ENCODE results near the gene MAD2L2.

The MAD2L2 gene

GRCh38 chr1:11704691-11705475 is 23.9 kb upstream of the MAD2L2 start:
- no peak for DNase-seq

GRCh38 chr1:11704194-11704529 is 23.2 kb upstream of the MAD2L2 start:
- no peak for DNase-seq

- DNase-seq: no peak
These were observed 22.6 kb upstream of the MAD2L2 start for GRCh38 chr1:11703357-11704193.

- DNase-seq: no peak
These were observed 21.2 kb upstream of the MAD2L2 start for GRCh38 chr1:11701981-11702803.

- DNase-seq: no peak
These were observed 20.6 kb upstream of the MAD2L2 start for GRCh38 chr1:11701551-11701961.

- no peak for DNase-seq
These were observed 19.9 kb upstream of the MAD2L2 start for GRCh38 chr1:11700601-11701467.

GRCh38 chr1:11697893-11698210 is 16.9 kb upstream of the MAD2L2 start:
- no peak for DNase-seq

GRCh38 chr1:11697188-11697892 is 16.4 kb upstream of the MAD2L2 start:
- DNase-seq: no peak

- DNase-seq: no peak
These were observed 14.9 kb upstream of the MAD2L2 start for GRCh38 chr1:11695861-11696260.

- no peak for DNase-seq
These were observed 13.0 kb upstream of the MAD2L2 start for GRCh38 chr1:11693917-11694316.

GRCh38 chr1:11693024-11693590 is 12.2 kb upstream of the MAD2L2 start:
- peak; percentile 18 to 23 for DNase-seq

- DNase-seq: no peak
These were observed 11.2 kb upstream of the MAD2L2 start for GRCh38 chr1:11691928-11692711.

- DNase-seq: no peak
These were observed 10.5 kb upstream of the MAD2L2 start, which contains the start of gene DRAXIN for GRCh38 chr1:11691302-11691914. Gene DRAXIN (plus strand): TSS chr1:11691710. CDS start chr1:11706259, 14,549 bp downstream.

GRCh38 chr1:11690397-11691301 is 9.7 kb upstream of the MAD2L2 start:
- no peak for DNase-seq

- DNase-seq: no peak
These were observed 7.6 kb upstream of the MAD2L2 start for GRCh38 chr1:11688506-11688905.

- no peak for DNase-seq
These were observed 4.3 kb upstream of the MAD2L2 start for GRCh38 chr1:11685210-11685752.

GRCh38 chr1:11684070-11684469 is 3.1 kb upstream of the MAD2L2 start:
- no peak for DNase-seq

GRCh38 chr1:11682799-11683198 is 1.9 kb upstream of the MAD2L2 start:
- DNase-seq: no peak

Measured in activated CD4-positive, alpha-beta T cell treated with anti-CD3 and anti-CD28 coated beads, Interleukin-2, amount 50 U/mL, for 4 hours (primary cell).